ENCODE results near the gene PRMT7.

DNA sequence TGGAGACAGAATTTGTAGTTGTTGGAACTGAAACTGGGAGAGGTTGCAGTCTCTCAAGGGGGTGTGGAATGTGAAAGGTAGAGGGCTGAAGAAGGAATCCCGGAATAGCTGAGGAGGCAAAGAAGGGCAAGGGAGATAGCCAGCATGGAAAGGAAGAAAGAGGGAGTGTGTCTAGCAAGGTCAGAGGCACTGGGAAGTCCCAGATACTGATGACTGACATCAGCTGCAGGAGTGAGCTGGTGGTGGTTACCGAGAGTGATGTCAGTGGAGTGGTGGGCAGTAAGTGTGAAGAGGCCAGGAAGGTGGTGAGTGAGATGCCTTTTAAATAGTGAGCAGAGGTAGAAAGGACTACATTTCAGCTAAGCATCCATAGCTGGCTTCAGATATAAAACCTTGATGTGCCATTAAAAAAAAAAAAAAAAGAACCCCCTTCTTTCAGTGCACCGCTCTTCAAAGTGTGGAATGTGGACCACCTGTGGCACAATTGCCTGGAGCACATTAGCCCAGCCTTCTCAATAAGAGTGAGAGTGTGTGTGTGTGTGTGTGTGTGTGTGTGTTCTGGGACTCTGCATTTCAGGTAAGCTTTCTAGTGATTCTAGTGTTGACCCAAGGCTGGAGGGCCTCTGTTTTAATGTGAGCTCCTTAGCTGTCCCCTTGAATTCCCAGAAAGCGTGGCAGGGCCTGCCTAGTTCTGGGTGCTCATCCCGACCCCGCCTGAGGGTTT is 8.5 kb downstream of the PRMT7 start:
- TF ChIP-seq CTCF (IDR thresholded peaks at IDR 0.05) (no peak), POLR2AphosphoS5 (IDR thresholded peaks at IDR 0.05) (no peak), POLR2A (IDR thresholded peaks at IDR 0.05) (no peak)

Measured in gastroesophageal sphincter (tissue), 3 donors.